Keratinocyte (primary cell): Measurements from ENCODE around the gene GSX1. TPM values are rescaled to one million over a fixed set of nuclear protein-coding genes. Genes with fewer than 3 reads are reported as not detected.

ENCODE experiments used
- DNase-seq: peaks from one replicate; pipeline ENCODE4 v3.0.0-alpha.2; 2011; ENCODE audit warnings: low read depth, missing footprints, low spot score
- FAIRE-seq: peaks from 2 replicates; lab custom pipeline; 2011; peaks lifted over from hg19 to GRCh38; lab: Jason Lieb, UNC
- H2AFZ ChIP-seq: 2 replicates; pipeline ENCODE4 v1.6.0; 2012; ENCODE audit warnings: low read length, control low read depth, inconsistent platforms; ENCODE audit not compliant: control insufficient read depth
- H3K27ac ChIP-seq: 2 replicates; pipeline ENCODE4 v1.5.1; 2011; ENCODE audit warnings: low read length; ENCODE audit not compliant: control insufficient read depth, insufficient read depth
- H3K27me3 ChIP-seq: 3 replicates; pipeline ENCODE4 v1.6.0; 2011; ENCODE audit warnings: low read length; ENCODE audit not compliant: control insufficient read depth, insufficient read depth; ENCODE audit errors: extremely low read depth
- H3K36me3 ChIP-seq, 2 experiments: 2 replicates in 1 of 2; 3 replicates in 1 of 2; pipeline ENCODE4 v1.5.1; 2011; ENCODE audit warnings: low read length in 2 of 2, mild to moderate bottlenecking in 1 of 2; ENCODE audit not compliant: control insufficient read depth in 2 of 2, insufficient read depth in 2 of 2; ENCODE audit errors: extremely low read depth in 1 of 2
- H3K4me1 ChIP-seq: 3 replicates; pipeline ENCODE4 v1.5.1; 2011; ENCODE audit warnings: low read length; ENCODE audit not compliant: control insufficient read depth, insufficient read depth; ENCODE audit errors: extremely low read depth
- H3K4me2 ChIP-seq: 3 replicates; pipeline ENCODE4 v1.6.0; 2011; ENCODE audit warnings: low read depth, low read length; ENCODE audit not compliant: control insufficient read depth, insufficient read depth; ENCODE audit errors: extremely low read depth
- H3K4me3 ChIP-seq, 3 experiments: fragments of 200-600 bp in 1 of 3; sonication (generic) in 1 of 3; 2 replicates in 2 of 3; 3 replicates in 1 of 3; pipeline ENCODE4 v1.5.1; 2011 to 2016; ENCODE audit warnings: low read length in 3 of 3, mild to moderate bottlenecking in 3 of 3, control low read depth in 2 of 3, inconsistent platforms in 1 of 3, low read depth in 1 of 3, mixed read lengths in 1 of 3, mixed run types in 1 of 3, moderate library complexity in 1 of 3; ENCODE audit not compliant: control insufficient read depth in 2 of 3, insufficient read depth in 2 of 3; ENCODE audit errors: extremely low read depth in 1 of 3
- H3K79me2 ChIP-seq: 2 replicates; pipeline ENCODE4 v1.6.0; 2012; ENCODE audit warnings: low read length; ENCODE audit not compliant: control insufficient read depth, insufficient read depth
- H3K9ac ChIP-seq: 3 replicates; pipeline ENCODE4 v1.6.0; 2011; ENCODE audit warnings: low read length; ENCODE audit not compliant: control insufficient read depth, insufficient read depth; ENCODE audit errors: extremely low read depth
- H3K9me1 ChIP-seq: 3 replicates; pipeline ENCODE4 v1.6.0; 2011; ENCODE audit warnings: low read length; ENCODE audit not compliant: control insufficient read depth, insufficient read depth; ENCODE audit errors: extremely low read depth
- H3K9me3 ChIP-seq: 2 replicates; pipeline ENCODE4 v1.5.1; 2012; ENCODE audit warnings: low read depth, low read length; ENCODE audit not compliant: control insufficient read depth
- H4K20me1 ChIP-seq: 3 replicates; pipeline ENCODE4 v1.6.0; 2011; ENCODE audit warnings: low read length; ENCODE audit not compliant: control insufficient read depth, insufficient read depth; ENCODE audit errors: extremely low read depth
- CTCF ChIP-seq, 3 experiments: IDR thresholded peaks in 1 of 3; conservative IDR thresholded peaks in 1 of 3; optimal IDR thresholded peaks in 1 of 3; 2 replicates in 2 of 3; 3 replicates in 1 of 3; pipeline versions ENCODE3 to v1.5.1; 2011; ENCODE audit warnings: low read length in 3 of 3, mild to moderate bottlenecking in 3 of 3, moderate library complexity in 2 of 3, control low read depth in 1 of 3, inconsistent platforms in 1 of 3; ENCODE audit not compliant: insufficient read depth in 2 of 3; ENCODE audit errors: extremely low read depth in 1 of 3
- EZH2 ChIP-seq: IDR thresholded peaks from one replicate; pipeline ENCODE4 v1.6.1; 2012; ENCODE audit warnings: inconsistent platforms, mild to moderate bottlenecking, low read length, moderate library complexity
- dilution Hi-C: fragments of 300-500 bp; cut with MboI; formaldehyde crosslinking; loops from one replicate; pipeline ENCODE4 v1.7.0; 2020; ENCODE audit warnings: low sequenced_read_pairs; ENCODE audit not compliant: extremely low pct_ligation_motif_present
- polyA minus RNA-seq, 3 experiments: library from RNA; depleted of rRNA, polyadenylated mRNA; stranded (reverse); fragments of >200 nt; gene quantifications; 1 replicate in 1 of 3; 2 replicates in 1 of 3; 3 replicates in 1 of 3; pipeline ENCODE4 v1.2.3, GENCODE V29; 2011
- polyA plus RNA-seq, 5 experiments: library from polyadenylated mRNA; depleted of rRNA in 3 of 5; stranded (reverse) in 3 of 5; stranded (forward) in 1 of 5; unstranded in 1 of 5; fragments of >200 nt; gene quantifications; 1 replicate in 1 of 5; 2 replicates in 3 of 5; 3 replicates in 1 of 5; pipeline versions ENCODE4 v1.2.1 to v1.2.3, GENCODE V29; 2011 to 2012; ENCODE audit warnings: missing spikeins in 2 of 5, low read depth in 1 of 5, low replicate concordance in 1 of 5

Gene GSX1
- not detected in 3 replicates for polyA plus RNA-seq
- not detected for polyA plus RNA-seq (2011; ENCODE audit: low read depth)
- not detected in 2 replicates for polyA plus RNA-seq (2011; cell fraction: cytosol; rRNA removed)
- not detected in 2 replicates for polyA plus RNA-seq (2011; cell fraction: nucleus; rRNA removed)
- not detected in 2 replicates for polyA plus RNA-seq (2012; ENCODE audit: low replicate concordance)
- not detected in 3 replicates for polyA minus RNA-seq
- not detected for polyA minus RNA-seq (2011; cell fraction: cytosol; rRNA and poly(A)+ RNA removed)
- polyA minus RNA-seq (2011; cell fraction: nucleus; rRNA and poly(A)+ RNA removed) = not detected in 2 replicates

- Histone ChIP-seq H4K20me1 (peaks cover 5% of the 10 kb centered on the region), H3K36me3 (no peaks in the 10 kb centered on the region), H3K4me3 (peak within 1 kb of the TSS in 2 of 3 experiments; percentile 22 to 30), H3K9me3 (no peaks in the 10 kb centered on the region), H3K27ac (no peak within 1 kb of the TSS), H3K27me3 (peaks cover 98% of the 10 kb centered on the region), H3K4me2 (peak within 1 kb of the TSS; percentile 68), H2AFZ (no peak within 1 kb of the TSS), H3K9ac (no peak within 1 kb of the TSS), H3K79me2 (no peaks in the 10 kb centered on the region), H3K9me1 (no peaks in the 10 kb centered on the region), H3K4me1 (peaks cover 3% of the 10 kb centered on the region)
- FAIRE-seq (no peak), DNase-seq (peak; percentile 13)
- dilution Hi-C loops = no loop called here
- no peak for TF ChIP-seq CTCF (optimal IDR thresholded peaks at IDR 0.05 in 1 of 3, IDR thresholded peaks at IDR 0.05 in 1 of 3, conservative IDR thresholded peaks at IDR 0.05 in 1 of 3; ENCODE audit: extremely low read depth in 1 of 3, insufficient read depth in 2 of 3, low read length in 3 of 3)
- peak; percentile 69 for TF ChIP-seq EZH2
Observed at GRCh38 chr13:27792393-27793218, at the start of gene GSX1. Gene GSX1 (plus strand): TSS chr13:27792483. CDS start chr13:27792691, 208 bp downstream.

- Histone ChIP-seq H3K36me3 (no peaks in the 10 kb centered on the region), H3K9ac (no peak overlapping the region), H3K4me2 (no peak overlapping the region), H3K9me3 (no peaks in the 10 kb centered on the region), H4K20me1 (no peaks in the 10 kb centered on the region), H3K27ac (no peak overlapping the region), H3K4me3 (no peak overlapping the region), H3K4me1 (no peaks in the 10 kb centered on the region), H3K9me1 (no peaks in the 10 kb centered on the region), H3K79me2 (no peaks in the 10 kb centered on the region), H3K27me3 (no peaks in the 10 kb centered on the region), H2AFZ (no peak overlapping the region)
- FAIRE-seq = no peak
- dilution Hi-C loops = no loop called here
- no peak for DNase-seq
- no peak for TF ChIP-seq EZH2
- TF ChIP-seq CTCF (optimal IDR thresholded peaks at IDR 0.05 in 1 of 3, IDR thresholded peaks at IDR 0.05 in 1 of 3, conservative IDR thresholded peaks at IDR 0.05 in 1 of 3; ENCODE audit: extremely low read depth in 1 of 3, insufficient read depth in 2 of 3, low read length in 3 of 3) = no peak
Observed at GRCh38 chr13:27744801-27745200, 47.5 kb upstream of the GSX1 start.
